ENCODE data around the gene CHST11.
"Not testable (repeated sequence)": the region's sequence is repeated elsewhere in the genome, so short reads cannot be mapped to it uniquely, and the experiment has no call there.

The CHST11 gene

DNA sequence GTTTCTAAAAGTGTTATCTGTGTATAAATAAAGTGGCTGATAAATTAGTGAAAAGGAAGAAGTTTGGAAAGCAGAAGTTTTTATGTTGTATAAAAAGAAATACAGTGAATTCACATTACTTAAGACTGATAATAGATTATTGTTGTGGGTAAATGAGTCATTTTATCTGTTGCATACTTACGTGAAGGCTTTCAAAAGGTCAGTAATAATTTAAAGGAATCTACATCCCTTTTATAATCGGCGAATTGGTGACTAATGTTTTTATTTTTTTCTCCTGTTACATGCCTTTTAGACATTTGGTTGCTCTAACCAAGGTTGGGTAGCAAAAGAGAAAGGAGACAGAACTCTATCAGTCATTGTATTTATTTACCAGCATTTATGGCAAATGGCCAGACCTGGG, 345.5 kb downstream of the CHST11 start:
- DNase-seq (ENCODE audit: low read depth, low spot score): no peak

DNA sequence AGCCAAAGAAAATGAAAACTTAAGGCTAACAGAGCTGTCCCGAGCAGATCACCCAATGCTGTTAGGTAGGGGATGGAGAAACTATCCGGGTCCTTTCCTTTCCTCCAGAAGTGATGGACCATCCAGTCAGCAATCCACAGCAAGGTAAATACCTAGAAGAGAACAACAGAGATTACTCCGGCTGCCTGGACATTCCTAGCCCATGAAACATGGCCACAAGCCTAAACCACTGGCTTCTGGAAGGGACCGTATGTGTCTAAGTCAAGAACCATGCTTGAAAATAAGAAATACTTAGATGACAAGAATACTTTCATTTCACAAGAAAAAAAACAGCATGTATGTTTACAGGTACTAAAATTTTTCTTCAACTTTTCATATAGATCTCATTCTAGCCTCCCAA, 348.4 kb downstream of the CHST11 start:
- DNase-seq (ENCODE audit: low read depth, low spot score): no peak

- DNase-seq (ENCODE audit: low read depth, low spot score): not testable (repeated sequence)
Measured at GRCh38 chr12:104806194-104806593, 349.4 kb downstream of the CHST11 start.

DNA sequence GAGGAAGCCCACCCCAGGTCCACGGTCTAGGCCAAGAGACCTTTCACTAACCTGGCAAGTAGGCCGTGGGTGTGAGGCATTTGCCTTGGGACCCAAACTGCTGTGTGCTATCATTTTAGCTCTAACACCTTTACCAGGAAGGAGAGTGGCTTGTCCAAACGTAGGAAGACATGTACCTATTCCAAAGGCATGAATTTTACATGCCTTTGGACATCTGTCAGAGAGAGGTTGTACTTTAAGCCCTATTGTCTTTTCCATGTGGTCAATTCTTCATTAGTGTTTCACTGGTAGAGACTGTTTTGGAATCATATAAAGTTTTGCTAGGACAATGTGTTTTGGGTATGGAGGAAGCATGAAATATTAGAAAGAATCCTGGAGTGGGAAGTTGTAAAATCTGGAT, 352.5 kb downstream of the CHST11 start:
- DNase-seq (ENCODE audit: low read depth, low spot score): no peak

DNA sequence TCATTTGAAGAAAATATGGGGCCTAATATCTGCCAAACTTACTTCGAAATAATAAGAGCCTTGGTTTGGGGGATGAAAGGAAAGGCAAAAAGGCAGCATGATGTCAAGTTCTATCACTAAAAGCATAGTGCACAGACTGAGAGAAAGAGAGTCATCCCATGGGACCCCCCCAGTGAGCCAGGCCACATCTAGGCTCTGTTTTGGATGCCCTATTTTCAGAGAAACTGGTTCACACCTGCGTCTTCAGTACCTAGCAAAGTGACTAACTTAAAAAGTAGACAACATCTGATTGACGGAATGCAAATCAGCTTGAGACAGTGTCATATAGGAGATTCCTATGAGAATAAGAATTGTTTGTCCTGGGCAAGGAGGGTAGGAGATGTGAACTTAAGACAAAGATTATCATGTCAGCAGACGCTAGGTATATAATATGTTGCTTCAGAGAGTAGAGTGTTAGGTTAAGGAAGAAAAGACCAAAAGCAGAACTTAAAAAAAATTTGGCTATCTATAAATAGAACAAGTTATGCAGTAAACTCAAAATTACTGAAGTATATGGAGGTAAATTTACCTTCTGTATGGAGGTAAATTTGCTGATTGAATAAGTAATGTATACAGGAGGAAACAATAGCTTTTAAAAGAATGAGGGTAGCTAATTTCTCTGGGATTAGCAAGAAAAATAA, 353.1 kb downstream of the CHST11 start:
- DNase-seq (ENCODE audit: low read depth, low spot score): no peak

All from activated naive CD8-positive, alpha-beta T cell treated with anti-CD3 and anti-CD28 coated beads, Interleukin-2, amount 50 U/mL, for 16 hours (primary cell).